OCI-LY1 (cell line): ENCODE results near the gene SLC39A6.
"Not testable (repeated sequence)": the region's sequence is repeated elsewhere in the genome, so short reads cannot be mapped to it uniquely, and the experiment has no call there.

Source experiments
- H2AFZ ChIP-seq: fragments of 200-600 bp; sonication (generic), shearing (Covaris generic); 2 replicates; pipeline ENCODE4 v1.6.0; 2014; ENCODE audit warnings: antibody characterized with exemption, mild to moderate bottlenecking, low read length
- H3F3A ChIP-seq: fragments of 200-600 bp; sonication (generic), shearing (Covaris generic); 2 replicates; pipeline ENCODE4 v1.6.0; 2014; ENCODE audit warnings: mild to moderate bottlenecking, antibody characterized with exemption, low read length, moderate library complexity; ENCODE audit not compliant: insufficient read depth
- H3K27ac ChIP-seq: fragments of 200-600 bp; sonication (generic); 2 replicates; pipeline ENCODE4 v1.5.1; 2014; ENCODE audit warnings: low read length, mixed run types, mild to moderate bottlenecking, low read depth; ENCODE audit not compliant: poor library complexity, severe bottlenecking
- H3K27me3 ChIP-seq: fragments of 200-600 bp; sonication (generic); 2 replicates; pipeline ENCODE4 v1.6.0; 2014; ENCODE audit warnings: antibody characterized with exemption, mild to moderate bottlenecking, low read length, moderate library complexity; ENCODE audit not compliant: insufficient read depth
- H3K36me3 ChIP-seq: fragments of 200-600 bp; sonication (generic); 2 replicates; pipeline ENCODE4 v1.6.1; 2014; ENCODE audit warnings: mild to moderate bottlenecking, antibody characterized with exemption, low read length, moderate library complexity, mixed read lengths; ENCODE audit not compliant: insufficient read depth
- H3K4me1 ChIP-seq: fragments of 200-600 bp; sonication (generic); 2 replicates; pipeline ENCODE4 v1.5.1; 2014; ENCODE audit warnings: mild to moderate bottlenecking, low read length, moderate library complexity; ENCODE audit not compliant: insufficient read depth, severe bottlenecking
- H3K4me2 ChIP-seq: fragments of 200-600 bp; sonication (generic), shearing (Covaris generic); 2 replicates; pipeline ENCODE4 v1.6.1; 2014; ENCODE audit warnings: low read length
- H3K4me3 ChIP-seq: fragments of 200-600 bp; sonication (generic); 2 replicates; pipeline ENCODE4 v1.5.1; 2014; ENCODE audit warnings: low read length, low read depth, mild to moderate bottlenecking, mixed read lengths; ENCODE audit not compliant: poor library complexity, severe bottlenecking
- H3K79me2 ChIP-seq: fragments of 200-600 bp; shearing (Covaris generic); 2 replicates; pipeline ENCODE4 v1.6.1; 2016; ENCODE audit warnings: mixed run types, low read length, mixed read lengths; ENCODE audit not compliant: insufficient read depth
- H3K9ac ChIP-seq: fragments of 200-600 bp; sonication (generic), shearing (Covaris generic); 2 replicates; pipeline ENCODE4 v1.6.1; 2014; ENCODE audit warnings: mild to moderate bottlenecking, low read length, mixed read lengths
- H3K9me2 ChIP-seq: fragments of 200-600 bp; sonication (generic), shearing (Covaris generic); 2 replicates; pipeline ENCODE4 v1.6.1; 2014; ENCODE audit warnings: low read depth, mild to moderate bottlenecking, low read length, mixed read lengths
- H3K9me3 ChIP-seq: fragments of 200-600 bp; shearing (Covaris generic); 2 replicates; pipeline ENCODE4 v1.6.1; 2014; ENCODE audit warnings: low read length, mixed read lengths
- H4K20me1 ChIP-seq: fragments of 200-600 bp; sonication (generic), shearing (Covaris generic); 2 replicates; pipeline ENCODE4 v1.6.0; 2016; ENCODE audit warnings: mild to moderate bottlenecking, low read length; ENCODE audit not compliant: insufficient read depth
- CTCF ChIP-seq: fragments of 200-600 bp; sonication (generic), shearing (Covaris generic); IDR thresholded peaks from 2 replicates; pipeline ENCODE4 v1.5.1; 2017; ENCODE audit warnings: mild to moderate bottlenecking, antibody characterized with exemption, low read length, moderate library complexity, mixed read lengths
- EZH2 ChIP-seq: fragments of 200-600 bp; sonication (generic), shearing (Covaris generic); IDR thresholded peaks from 2 replicates; pipeline ENCODE4 v1.8.0; 2017; ENCODE audit warnings: borderline replicate concordance, mixed run types, mild to moderate bottlenecking, antibody characterized with exemption, low read length, moderate library complexity, mixed read lengths

The SLC39A6 gene

GRCh38 chr18:36176177-36176584, 47.0 kb upstream of the SLC39A6 start:
- Histone ChIP-seq H3K9ac (no peak overlapping the region), H3K4me3 (no peak overlapping the region), H3K27ac (no peak overlapping the region), H3K27me3 (no peaks in the 10 kb centered on the region), H3K9me2 (no peaks in the 10 kb centered on the region), H3K4me2 (no peak overlapping the region), H3K36me3 (peaks cover 63% of the 10 kb centered on the region), H4K20me1 (no peaks in the 10 kb centered on the region), H3K4me1 (no peaks in the 10 kb centered on the region), H3K79me2 (no peaks in the 10 kb centered on the region), H2AFZ (no peak overlapping the region), H3K9me3 (no peaks in the 10 kb centered on the region), H3F3A (no peaks in the 10 kb centered on the region; the same call in 1 of the 2 replicates)
- TF ChIP-seq CTCF (no peak), EZH2 (no peak)

GRCh38 chr18:36175481-36175880, 46.3 kb upstream of the SLC39A6 start:
- Histone ChIP-seq H3K9ac (no peak overlapping the region), H3F3A (no peaks in the 10 kb centered on the region; the same call in 1 of the 2 replicates), H3K9me3 (no peaks in the 10 kb centered on the region), H3K9me2 (no peaks in the 10 kb centered on the region), H4K20me1 (no peaks in the 10 kb centered on the region), H3K27me3 (no peaks in the 10 kb centered on the region), H3K36me3 (peaks cover 70% of the 10 kb centered on the region), H3K4me2 (no peak overlapping the region), H3K79me2 (no peaks in the 10 kb centered on the region), H3K27ac (no peak overlapping the region), H3K4me3 (no peak overlapping the region), H3K4me1 (no peaks in the 10 kb centered on the region), H2AFZ (no peak overlapping the region)
- TF ChIP-seq EZH2: no peak
- TF ChIP-seq CTCF: no peak

GRCh38 chr18:36169938-36170337, 40.8 kb upstream of the SLC39A6 start:
- Histone ChIP-seq H3K27me3 (no peaks in the 10 kb centered on the region), H3K9ac (no peak overlapping the region), H3K79me2 (no peaks in the 10 kb centered on the region), H3K27ac (no peak overlapping the region), H3K36me3 (peaks cover 85% of the 10 kb centered on the region), H3K9me3 (no peaks in the 10 kb centered on the region), H3F3A (no peaks in the 10 kb centered on the region), H3K9me2 (no peaks in the 10 kb centered on the region), H3K4me3 (no peak overlapping the region), H3K4me1 (no peaks in the 10 kb centered on the region), H3K4me2 (no peak overlapping the region), H2AFZ (no peak overlapping the region), H4K20me1 (no peaks in the 10 kb centered on the region)
- TF ChIP-seq EZH2 (no peak), CTCF (no peak)

GRCh38 chr18:36168296-36168695, 39.2 kb upstream of the SLC39A6 start:
- H3K4me1 ChIP-seq, H3K9ac ChIP-seq, H3K27me3 ChIP-seq, H2AFZ ChIP-seq, H3K9me2 ChIP-seq, H3F3A ChIP-seq, H3K79me2 ChIP-seq, H3K4me2 ChIP-seq, H3K27ac ChIP-seq, H4K20me1 ChIP-seq, H3K4me3 ChIP-seq, H3K9me3 ChIP-seq: not testable (repeated sequence)
- peaks cover 89% of the 10 kb centered on the region for H3K36me3 ChIP-seq
